GM19043 (cell line): ENCODE measurements around the gene CDC34.

Source experiments
- ATAC-seq: cut with Tn5 transposase; IDR thresholded peaks from one replicate; pipeline ENCODE4 v1.9.1; 2021; ENCODE audit warnings: low read depth; ENCODE audit not compliant: unreplicated experiment

CDC34 gene

GRCh38 chr19:540867-541637 lies 9.5 kb downstream of the CDC34 start:
- ATAC-seq = no peak

- ATAC-seq = no peak
Measured at GRCh38 chr19:541699-542098, 10.1 kb downstream of the CDC34 start.

GRCh38 chr19:542173-542866 lies 10.8 kb downstream of the CDC34 start:
- ATAC-seq = no peak

GRCh38 chr19:543910-544608 lies 12.5 kb downstream of the CDC34 start, which contains the start of gene GZMM:
Gene GZMM (plus strand): TSS chr19:544053. CDS start chr19:544072, 19 bp downstream.
- no peak for ATAC-seq

- no peak for ATAC-seq
Measured at GRCh38 chr19:547117-547516, 15.6 kb downstream of the CDC34 start.

- no peak for ATAC-seq
Measured at GRCh38 chr19:547836-548720, 16.5 kb downstream of the CDC34 start.

GRCh38 chr19:548886-549830 lies 17.6 kb downstream of the CDC34 start:
- no peak for ATAC-seq

- ATAC-seq = no peak
Measured at GRCh38 chr19:554817-555216, 23.3 kb downstream of the CDC34 start.

- no peak for ATAC-seq
Measured at GRCh38 chr19:555474-555808, 23.9 kb downstream of the CDC34 start.

- ATAC-seq = no peak
Measured at GRCh38 chr19:556611-557382, 25.2 kb downstream of the CDC34 start.

GRCh38 chr19:558770-559439 lies 27.3 kb downstream of the CDC34 start:
- ATAC-seq = no peak

- no peak for ATAC-seq
Measured at GRCh38 chr19:560121-560520, 28.6 kb downstream of the CDC34 start.

- ATAC-seq = no peak
Measured at GRCh38 chr19:566403-566802, 34.8 kb downstream of the CDC34 start.

GRCh38 chr19:566844-567243 lies 35.3 kb downstream of the CDC34 start:
- no peak for ATAC-seq

- ATAC-seq = no peak
Measured at GRCh38 chr19:567296-567900, 35.8 kb downstream of the CDC34 start.

GRCh38 chr19:570251-570686 lies 38.7 kb downstream of the CDC34 start:
- no peak for ATAC-seq

GRCh38 chr19:570937-571565 lies 39.5 kb downstream of the CDC34 start:
- ATAC-seq = no peak
